Spleen (tissue), 11 donors: ENCODE results near the gene EIF4EBP2. TPM values are rescaled to one million over a fixed set of nuclear protein-coding genes. Genes with fewer than 3 reads are reported as not detected.

Experiments used
- DNase-seq: peaks from one replicate; pipeline ENCODE4 v3.0.0-alpha.2; 2020
- H3K27ac ChIP-seq, 8 donors: fragments of 200-600 bp; sonication (generic) in 7 of 8; 1 replicate in 4 of 8; 2 replicates in 4 of 8; pipeline versions ENCODE4 v1.5.0 to v1.8.0; 2016 to 2021; ENCODE audit warnings: inconsistent platforms in 4 of 8, mild to moderate bottlenecking in 4 of 8, moderate library complexity in 1 of 8
- H3K27me3 ChIP-seq, 7 donors: fragments of 200-600 bp; sonication (generic) in 6 of 7; replicated peaks in 1 of 7; 1 replicate in 4 of 7; 2 replicates in 3 of 7; pipeline versions ENCODE4 v1.5.0 to v1.8.0; 2016 to 2021; ENCODE audit warnings: inconsistent platforms in 3 of 7, mild to moderate bottlenecking in 1 of 7
- H3K36me3 ChIP-seq, 6 donors: fragments of 200-600 bp; sonication (generic) in 5 of 6; 1 replicate in 4 of 6; 2 replicates in 2 of 6; pipeline versions ENCODE4 v1.5.0 to v1.8.0; 2016 to 2021; ENCODE audit warnings: inconsistent platforms in 2 of 6
- H3K4me1 ChIP-seq, 6 donors: fragments of 200-600 bp; sonication (generic) in 5 of 6; 1 replicate in 3 of 6; 2 replicates in 3 of 6; pipeline versions ENCODE4 v1.5.0 to v1.8.0; 2016 to 2021; ENCODE audit warnings: inconsistent platforms in 3 of 6
- H3K4me3 ChIP-seq, 8 donors: fragments of 200-600 bp; sonication (generic) in 7 of 8; 1 replicate in 4 of 8; 2 replicates in 4 of 8; pipeline versions ENCODE4 v1.5.0 to v1.8.0; 2016 to 2021; ENCODE audit warnings: inconsistent platforms in 4 of 8, mild to moderate bottlenecking in 4 of 8, moderate library complexity in 2 of 8
- H3K9me3 ChIP-seq, 8 donors: fragments of 200-600 bp; sonication (generic) in 7 of 8; 1 replicate in 4 of 8; 2 replicates in 4 of 8; pipeline versions ENCODE4 v1.5.0 to v1.8.0; 2016 to 2021; ENCODE audit warnings: inconsistent platforms in 4 of 8
- POLR2A ChIP-seq, 3 donors: fragments of 450-650 bp; IDR thresholded peaks; one replicate each; pipeline ENCODE4 v1.5.1; 2017; ENCODE audit warnings: antibody characterized with exemption in 3 of 3, mild to moderate bottlenecking in 1 of 3
- POLR2AphosphoS5 ChIP-seq, 3 donors: sonication (generic); formaldehyde crosslinking; IDR thresholded peaks; one replicate each; pipeline ENCODE4 v1.5.1; 2017; ENCODE audit warnings: antibody characterized with exemption in 3 of 3
- WGBS, 5 donors: extraction: QIAGEN DNeasy Blood & Tissue Kit in 3 of 5; methylation state at CpG; one replicate each; pipeline versions ENCODE4 v1.1.5 to v1.1.7; 2013 to 2018; 5-methylcytosine and 5-hydroxymethylcytosine counted together
- intact Hi-C: fragments of 100-400 bp; cut with DNase I; formaldehyde crosslinking; loops from one replicate; pipeline ENCODE4 v1.15.0; 2023; ENCODE audit warnings: low total_unique reads
- polyA plus RNA-seq, 3 donors: library from polyadenylated mRNA; stranded (reverse); fragments of 200-250 nt; gene quantifications; one replicate each; pipeline ENCODE4 v1.2.1, GENCODE V29; 2013
- total RNA-seq, 7 donors: library from RNA; depleted of rRNA in 3 of 7; stranded (reverse); fragments of >200 nt in 3 of 7; fragmentation: NEBNext Ultra II Directional in 4 of 7; extraction: Animal tissue kit (Norgen Biotek cat#: 25700) in 4 of 7; gene quantifications; one replicate each; pipeline versions ENCODE4 v1.1.0 to v1.2.1, GENCODE V29; 2016 to 2021
- TF ChIP-seq, protein P1 (sequence below), 11 experiments: fragments of 200-600 bp in 7 of 11; fragments of 450-650 bp in 4 of 11; sonication (generic) in 4 of 11; IDR thresholded peaks in 8 of 11; conservative IDR thresholded peaks in 3 of 11; 1 replicate in 7 of 11; 2 replicates in 4 of 11; pipeline versions ENCODE4 v1.4.0 to v1.8.0; 2016 to 2021; ENCODE audit warnings: antibody characterized with exemption in 11 of 11, inconsistent platforms in 4 of 11, mild to moderate bottlenecking in 1 of 11
- donor health status: healthy with polysubstance abuse.
- donor health status: DM: no; HTN: no; CAD: no; lungs with moderate emphysema.
- donor health status: DM: no; HTN: no; CAD: no.
- donor health status: Bipolar disorder and iron deficiency.
- donor health status: healthy.
- donor health status: DM: no; HTN: no; CAD: no.
- donor health status: DM: yes; HTN: yes; CAD: no.

Gene EIF4EBP2
- total and polyA plus RNA-seq, 10 donors, result 12.5 to 82.5 (median 57.5) TPM

GRCh38 chr10:70370766-70371165 is 33.2 kb upstream of the EIF4EBP2 start:
- TF ChIP-seq, protein P1, sequence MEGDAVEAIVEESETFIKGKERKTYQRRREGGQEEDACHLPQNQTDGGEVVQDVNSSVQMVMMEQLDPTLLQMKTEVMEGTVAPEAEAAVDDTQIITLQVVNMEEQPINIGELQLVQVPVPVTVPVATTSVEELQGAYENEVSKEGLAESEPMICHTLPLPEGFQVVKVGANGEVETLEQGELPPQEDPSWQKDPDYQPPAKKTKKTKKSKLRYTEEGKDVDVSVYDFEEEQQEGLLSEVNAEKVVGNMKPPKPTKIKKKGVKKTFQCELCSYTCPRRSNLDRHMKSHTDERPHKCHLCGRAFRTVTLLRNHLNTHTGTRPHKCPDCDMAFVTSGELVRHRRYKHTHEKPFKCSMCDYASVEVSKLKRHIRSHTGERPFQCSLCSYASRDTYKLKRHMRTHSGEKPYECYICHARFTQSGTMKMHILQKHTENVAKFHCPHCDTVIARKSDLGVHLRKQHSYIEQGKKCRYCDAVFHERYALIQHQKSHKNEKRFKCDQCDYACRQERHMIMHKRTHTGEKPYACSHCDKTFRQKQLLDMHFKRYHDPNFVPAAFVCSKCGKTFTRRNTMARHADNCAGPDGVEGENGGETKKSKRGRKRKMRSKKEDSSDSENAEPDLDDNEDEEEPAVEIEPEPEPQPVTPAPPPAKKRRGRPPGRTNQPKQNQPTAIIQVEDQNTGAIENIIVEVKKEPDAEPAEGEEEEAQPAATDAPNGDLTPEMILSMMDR (IDR thresholded peaks at IDR 0.05 in 8 of 11, conservative IDR thresholded peaks at IDR 0.05 in 3 of 11), result no peak
- TF ChIP-seq POLR2AphosphoS5 (IDR thresholded peaks at IDR 0.05) (no peak), POLR2A (IDR thresholded peaks at IDR 0.05) (no peak)
- H3K4me3 ChIP-seq, result no peak overlapping the region
- 93 to 100% (median 97%) methylated on average over 2 of the region's 2 CpGs for WGBS, 5 donors
- no peak for DNase-seq
- no peaks in the 10 kb centered on the region for H3K27me3 ChIP-seq
- H3K4me1 ChIP-seq, result no peaks in the 10 kb centered on the region
- H3K27ac ChIP-seq, result no peak overlapping the region
- intact Hi-C loops, result no loop called here
- no peaks in the 10 kb centered on the region for H3K36me3 ChIP-seq
- H3K9me3 ChIP-seq, result no peaks in the 10 kb centered on the region

GRCh38 chr10:70371846-70372245 is 32.1 kb upstream of the EIF4EBP2 start:
- no peak for TF ChIP-seq POLR2AphosphoS5 (IDR thresholded peaks at IDR 0.05)
- TF ChIP-seq, protein P1 (IDR thresholded peaks at IDR 0.05 in 8 of 11, conservative IDR thresholded peaks at IDR 0.05 in 3 of 11), result no peak
- TF ChIP-seq POLR2A (IDR thresholded peaks at IDR 0.05), result no peak
- H3K36me3 ChIP-seq, result no peaks in the 10 kb centered on the region
- H3K27me3 ChIP-seq, result no peaks in the 10 kb centered on the region
- H3K4me3 ChIP-seq, result no peak overlapping the region
- H3K27ac ChIP-seq, result no peak overlapping the region
- intact Hi-C loops, result no loop called here
- H3K9me3 ChIP-seq, result no peaks in the 10 kb centered on the region
- H3K4me1 ChIP-seq, result no peaks in the 10 kb centered on the region
- no peak for DNase-seq
- WGBS, 5 donors, result 35 to 69% (median 61%) methylated on average over 5 of the region's 5 CpGs

DNA sequence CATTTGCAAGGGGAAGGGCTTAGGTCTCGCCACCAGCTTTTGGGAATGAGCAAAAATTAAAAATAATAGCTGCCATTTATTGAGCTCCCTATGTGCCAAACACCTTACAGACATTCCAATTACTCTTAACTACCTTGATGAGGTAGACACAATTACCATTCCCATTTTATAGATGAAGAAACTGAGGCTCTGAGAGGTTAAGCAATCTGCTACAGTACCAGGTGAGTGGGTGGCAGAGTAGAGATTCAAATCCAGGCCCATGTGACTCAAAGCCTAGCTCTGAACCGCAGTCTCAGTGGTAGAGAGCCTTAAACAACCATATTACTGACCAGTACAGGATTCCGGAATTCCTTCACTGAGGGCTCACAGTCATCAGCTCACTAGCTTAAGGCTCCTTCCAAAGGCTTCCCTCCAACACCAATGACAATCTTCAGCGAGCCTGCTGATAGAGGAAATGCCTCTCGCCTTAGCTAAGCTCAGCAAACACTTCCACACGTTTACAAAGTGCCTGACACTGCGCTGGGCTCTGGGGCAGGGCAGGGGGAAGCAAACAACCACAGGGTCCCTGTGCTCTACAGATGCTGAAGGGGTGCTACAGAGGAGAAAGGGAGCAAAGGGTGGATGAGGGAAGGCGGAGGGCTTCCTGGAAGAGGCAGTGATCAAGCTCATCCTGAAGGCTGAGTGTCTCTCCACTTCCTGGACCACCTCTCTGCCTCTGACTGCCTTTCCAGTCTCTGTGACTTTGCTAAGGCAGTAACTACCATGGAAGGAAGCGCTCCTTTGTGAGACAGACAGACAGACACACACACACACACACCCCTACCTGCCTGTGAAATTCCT is 28.9 kb upstream of the EIF4EBP2 start:
- Histone ChIP-seq H3K4me1 (no peaks in the 10 kb centered on the region), H3K9me3 (peaks cover 0 to 9% (median 8%) of the 10 kb centered on the region in 8 donors), H3K4me3 (no peak overlapping the region), H3K36me3 (no peaks in the 10 kb centered on the region), H3K27ac (no peak overlapping the region), H3K27me3 (no peaks in the 10 kb centered on the region)
- WGBS, 5 donors, result 87 to 93% (median 90%) methylated on average over 9 of the region's 9 CpGs
- no peak for DNase-seq
- TF ChIP-seq, protein P1 (IDR thresholded peaks at IDR 0.05 in 8 of 11, conservative IDR thresholded peaks at IDR 0.05 in 3 of 11), result no peak
- TF ChIP-seq POLR2AphosphoS5 (IDR thresholded peaks at IDR 0.05), result no peak
- no peak for TF ChIP-seq POLR2A (IDR thresholded peaks at IDR 0.05)
- intact Hi-C loops, result no loop called here
